Activated CD8-positive, alpha-beta memory T cell treated with anti-CD3 and anti-CD28 coated beads, Interleukin-2, amount 50 U/mL, for 1 hour (primary cell): ENCODE measurements around the gene TRIM14.

Experiments
- DNase-seq: peaks from one replicate; pipeline ENCODE4 v3.0.0-alpha.2; 2020; ENCODE audit errors: extremely low read depth

TRIM14 gene, protein sequence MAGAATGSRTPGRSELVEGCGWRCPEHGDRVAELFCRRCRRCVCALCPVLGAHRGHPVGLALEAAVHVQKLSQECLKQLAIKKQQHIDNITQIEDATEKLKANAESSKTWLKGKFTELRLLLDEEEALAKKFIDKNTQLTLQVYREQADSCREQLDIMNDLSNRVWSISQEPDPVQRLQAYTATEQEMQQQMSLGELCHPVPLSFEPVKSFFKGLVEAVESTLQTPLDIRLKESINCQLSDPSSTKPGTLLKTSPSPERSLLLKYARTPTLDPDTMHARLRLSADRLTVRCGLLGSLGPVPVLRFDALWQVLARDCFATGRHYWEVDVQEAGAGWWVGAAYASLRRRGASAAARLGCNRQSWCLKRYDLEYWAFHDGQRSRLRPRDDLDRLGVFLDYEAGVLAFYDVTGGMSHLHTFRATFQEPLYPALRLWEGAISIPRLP

DNA sequence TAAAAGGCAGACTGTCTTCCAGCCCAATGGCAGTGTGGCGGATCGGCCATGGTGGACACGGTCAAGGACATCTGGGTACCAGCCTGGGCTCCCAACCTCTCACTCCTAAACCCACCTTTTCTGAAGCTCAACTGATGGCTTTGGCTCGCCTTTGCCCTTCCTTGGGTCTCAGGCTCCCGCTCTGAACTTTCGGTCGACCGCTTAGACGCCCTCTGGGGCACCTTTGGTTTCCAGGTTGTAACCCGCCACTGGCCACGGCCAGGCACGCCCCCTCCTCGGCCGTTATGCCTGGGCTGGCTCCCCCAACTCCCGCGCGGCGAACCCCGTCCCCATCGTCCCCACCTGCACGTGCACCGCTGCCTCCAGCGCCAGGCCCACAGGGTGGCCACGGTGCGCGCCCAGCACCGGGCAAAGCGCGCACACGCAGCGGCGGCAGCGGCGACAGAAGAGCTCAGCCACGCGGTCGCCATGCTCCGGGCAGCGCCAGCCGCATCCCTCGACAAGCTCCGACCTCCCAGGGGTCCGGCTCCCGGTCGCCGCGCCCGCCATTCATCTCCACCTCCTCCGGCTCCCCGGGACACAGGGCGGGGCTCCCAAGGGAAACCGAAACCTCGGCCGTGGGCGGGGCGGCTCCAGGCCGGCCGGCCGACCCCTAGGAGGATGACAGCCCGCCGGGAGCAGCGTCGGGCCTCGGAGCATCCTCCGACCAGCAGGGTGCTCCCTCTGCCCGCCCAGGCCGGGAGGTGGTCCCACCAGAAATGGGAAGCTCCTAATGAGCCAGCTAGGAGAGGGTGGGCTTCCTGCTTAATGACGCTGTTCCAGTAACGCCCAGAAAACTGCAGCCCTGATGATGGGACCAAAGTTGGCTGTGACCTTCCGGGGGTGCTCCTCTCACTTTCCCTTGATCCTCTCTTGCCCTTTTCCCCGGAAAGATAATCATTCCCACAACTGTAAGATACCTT, at the start of gene TRIM14:
Gene TRIM14 (minus strand): TSS at position 583 of the 962 bp plus-strand sequence. CDS start 34 bp downstream, at position 549.
- DNase-seq = no peak

DNA sequence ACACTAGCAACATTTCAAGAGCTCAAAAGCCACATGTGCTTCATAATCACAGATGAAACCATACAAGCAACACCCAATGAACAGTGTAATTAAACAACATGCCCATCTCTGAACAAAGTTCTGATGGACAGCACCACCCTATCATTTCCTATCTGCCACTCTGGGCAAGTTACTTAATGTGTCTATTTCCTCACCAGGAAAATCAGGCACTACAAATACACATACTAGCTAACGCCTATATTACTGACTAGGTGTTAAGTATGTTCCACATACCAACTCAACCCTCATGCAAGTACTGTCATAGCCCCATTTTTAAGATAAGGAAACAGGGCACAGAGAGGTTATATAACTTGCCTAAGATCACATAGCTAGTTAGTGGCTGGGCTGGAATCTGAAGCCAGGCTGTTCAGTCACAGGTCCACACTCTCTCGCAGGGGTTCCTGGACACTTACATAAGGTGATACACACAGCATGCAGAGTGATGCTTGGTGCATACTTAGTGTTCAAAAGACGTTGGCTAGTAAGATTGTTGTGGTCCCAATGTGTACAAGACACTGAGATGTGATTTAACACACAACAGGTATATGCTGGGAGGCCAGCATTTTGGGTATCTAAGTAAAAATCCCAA, 49.2 kb upstream of the TRIM14 start:
- DNase-seq = no peak

DNA sequence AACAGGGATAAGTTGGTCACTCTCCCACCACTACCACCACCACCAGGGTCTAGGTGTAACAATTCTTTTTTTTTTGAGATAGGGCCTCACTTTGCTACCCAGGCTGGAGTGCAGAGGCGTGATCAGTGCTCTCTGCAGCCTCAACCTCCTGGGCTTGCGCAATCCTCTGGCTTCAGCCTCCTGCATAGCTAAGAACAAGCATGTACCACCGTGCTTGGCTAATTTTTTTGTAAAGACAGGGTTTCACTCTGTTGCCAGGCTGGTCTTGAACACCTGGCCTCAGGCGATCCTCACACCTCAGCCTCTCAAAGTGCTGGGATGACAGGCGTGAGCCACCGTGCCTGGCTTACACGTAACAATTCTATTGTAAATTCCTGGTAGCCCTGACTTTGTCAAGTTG, 45.9 kb upstream of the TRIM14 start:
- no peak for DNase-seq

DNA sequence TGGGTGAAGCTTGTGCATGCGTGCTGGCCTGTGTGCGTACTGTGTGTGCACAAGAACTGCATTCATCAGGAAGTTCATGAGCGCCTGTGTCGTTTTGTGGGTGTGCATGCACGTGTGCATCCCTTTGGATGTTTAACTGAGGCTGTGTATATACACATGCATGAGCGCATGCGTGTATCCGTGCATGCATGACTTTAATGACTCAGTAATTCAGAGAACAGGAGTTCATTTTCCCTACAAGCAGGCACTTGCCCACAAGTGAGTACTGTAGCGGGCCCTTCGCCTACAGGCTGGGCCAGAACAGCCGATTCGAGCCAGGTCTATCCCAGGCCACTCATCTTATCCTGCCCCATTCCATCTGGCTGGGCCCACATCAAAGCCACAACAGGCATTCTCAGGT, 43.6 kb upstream of the TRIM14 start:
- no peak for DNase-seq

DNA sequence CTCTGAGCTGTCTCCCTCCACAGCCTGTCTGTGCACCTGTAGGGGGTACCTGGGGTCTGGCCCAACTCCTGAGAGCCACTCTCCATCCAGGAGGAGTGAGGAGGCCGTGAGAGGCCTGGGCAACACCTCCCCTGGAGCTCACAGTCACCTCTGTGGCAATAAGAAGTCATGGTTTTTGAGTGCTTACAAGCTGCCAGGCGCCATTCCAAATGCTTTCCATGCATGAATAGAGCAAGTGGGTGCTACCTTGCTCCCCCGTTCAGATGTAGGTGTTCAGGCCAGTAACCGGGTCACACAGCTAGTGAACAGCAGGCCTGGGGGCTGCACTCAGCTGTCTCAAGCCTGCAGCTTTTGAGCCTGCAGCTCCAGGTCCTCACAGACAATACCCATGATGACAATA, 42.8 kb upstream of the TRIM14 start:
- DNase-seq = no peak

DNA sequence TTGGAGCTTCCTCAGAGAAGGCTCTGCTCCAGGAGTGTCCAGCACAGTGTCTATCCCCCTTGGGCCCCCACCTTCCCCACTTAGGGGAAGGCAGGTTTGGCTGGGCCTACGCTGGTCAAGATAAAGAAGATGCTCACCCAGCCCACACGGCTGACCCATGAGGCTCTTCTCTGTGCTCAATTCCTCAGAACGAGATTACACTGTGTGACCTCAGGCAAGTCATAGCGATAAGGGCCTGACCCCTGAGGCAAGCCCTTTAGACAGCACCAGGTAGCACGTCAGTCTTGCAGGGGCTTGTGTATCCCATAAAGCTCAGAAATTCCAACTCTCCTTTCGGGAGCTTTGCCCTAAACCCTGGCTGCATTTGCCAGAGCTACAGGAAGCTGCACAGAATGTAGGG, 40.8 kb upstream of the TRIM14 start:
- DNase-seq = no peak

DNA sequence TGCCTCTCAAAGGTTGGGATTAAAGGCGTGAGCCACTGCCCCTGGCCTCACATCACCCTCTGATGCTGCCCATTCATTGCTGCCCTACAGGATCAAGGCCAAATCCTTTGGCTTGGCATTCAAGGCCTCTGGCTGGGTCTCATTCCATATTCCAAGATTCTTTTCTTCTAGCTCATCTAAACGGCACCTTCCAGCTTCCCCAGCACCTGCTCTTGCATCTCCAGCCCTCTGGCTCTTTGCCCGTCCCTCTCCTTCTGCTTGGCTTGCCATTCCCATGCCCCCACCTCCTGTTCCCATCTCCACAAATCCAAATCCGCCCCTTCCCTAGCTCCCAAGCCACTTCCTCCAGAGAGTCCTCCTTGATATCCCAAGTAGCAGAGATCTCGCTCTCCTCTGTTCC, 40.3 kb upstream of the TRIM14 start:
- DNase-seq = no peak

DNA sequence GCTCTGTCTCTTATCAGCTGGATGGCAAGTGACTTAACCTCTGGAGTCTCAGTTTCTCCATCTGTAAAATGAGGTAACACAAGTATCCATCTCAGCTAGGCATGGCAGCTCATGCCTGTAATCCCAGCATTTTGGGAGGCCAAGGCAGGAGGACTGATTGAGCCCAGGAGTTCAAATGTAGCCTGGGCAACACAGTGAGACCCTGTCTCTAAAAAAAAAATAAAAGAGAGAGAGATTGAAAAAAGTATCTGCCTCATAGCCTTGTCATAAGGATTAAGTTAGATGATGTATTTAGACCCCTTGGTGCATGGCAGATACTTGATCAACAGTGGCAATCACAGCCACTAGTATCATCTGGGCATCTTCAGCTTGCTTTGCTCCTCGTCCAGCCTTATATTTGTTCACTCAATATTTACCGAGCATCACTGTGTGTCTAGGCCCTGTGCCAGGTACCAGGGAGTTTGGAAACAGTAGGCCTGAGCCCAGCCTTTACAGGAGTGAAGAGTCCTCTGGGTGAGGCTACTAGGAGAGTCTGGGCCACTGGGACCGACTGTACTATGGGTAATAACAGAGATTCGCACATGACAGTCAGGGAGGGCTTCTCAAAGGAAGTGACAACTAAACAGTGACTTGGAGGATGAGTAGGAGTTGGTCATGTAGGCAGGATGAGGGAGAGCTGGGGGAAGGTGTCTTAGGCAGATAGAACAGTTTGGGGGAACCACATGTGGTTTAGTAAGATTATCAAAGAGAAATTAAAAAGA, 39.2 kb upstream of the TRIM14 start:
- DNase-seq = no peak

DNA sequence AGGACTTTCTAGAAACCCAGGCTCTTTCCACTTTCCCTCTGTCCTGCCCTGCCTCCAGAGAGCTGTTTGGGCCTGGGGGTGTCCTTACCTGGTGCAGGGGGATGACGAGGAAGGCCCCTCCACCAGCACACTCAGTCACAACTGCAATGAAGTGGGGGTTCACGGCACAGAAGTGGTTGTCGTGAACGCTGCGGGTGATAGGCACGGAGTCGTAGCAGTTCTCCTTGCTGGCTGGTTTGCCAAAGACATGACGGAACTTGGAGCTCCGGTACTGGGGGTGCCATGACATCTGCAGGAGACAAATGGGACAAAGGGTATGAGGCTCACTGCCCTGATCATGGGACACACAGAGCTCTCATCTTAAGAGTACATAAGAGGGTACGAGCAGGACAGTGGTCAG, 38.4 kb upstream of the TRIM14 start:
- no peak for DNase-seq

DNA sequence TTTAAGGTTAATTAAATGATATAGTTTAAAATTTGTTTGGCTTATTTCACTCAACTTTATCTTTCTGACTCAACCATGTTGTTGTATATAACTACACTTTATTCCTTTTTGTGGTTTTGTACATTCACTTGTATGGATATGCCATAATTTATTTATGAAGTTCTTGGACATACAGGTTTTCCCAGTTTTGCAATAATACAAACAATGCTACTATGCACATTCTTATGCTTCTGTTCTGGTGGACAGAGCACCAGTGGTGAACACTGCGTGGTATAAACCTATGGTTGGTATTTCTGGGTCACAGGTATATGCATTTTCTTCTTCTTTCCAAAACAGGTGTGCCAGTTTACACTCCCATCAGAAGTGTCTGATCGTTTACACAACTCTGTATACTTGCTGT, 35.7 kb upstream of the TRIM14 start:
- DNase-seq = no peak

DNA sequence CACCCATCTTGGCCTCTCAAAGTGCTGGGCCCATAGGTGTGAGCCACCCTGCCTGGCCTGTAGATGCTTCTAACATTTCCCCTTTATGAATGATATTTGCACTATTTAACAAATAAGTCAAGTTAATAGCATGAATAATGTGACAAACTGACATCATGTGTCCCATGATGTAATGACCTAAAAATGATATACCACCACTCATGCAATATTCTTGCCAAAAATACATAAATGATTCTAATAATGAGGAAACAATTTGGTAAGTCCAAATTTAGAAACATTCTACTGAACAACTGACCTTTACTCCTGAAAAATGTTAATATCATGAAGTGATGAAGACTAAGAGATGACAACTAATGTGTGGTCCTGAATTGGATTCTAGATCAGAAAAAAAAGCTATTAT, 33.5 kb upstream of the TRIM14 start:
- DNase-seq = no peak

DNA sequence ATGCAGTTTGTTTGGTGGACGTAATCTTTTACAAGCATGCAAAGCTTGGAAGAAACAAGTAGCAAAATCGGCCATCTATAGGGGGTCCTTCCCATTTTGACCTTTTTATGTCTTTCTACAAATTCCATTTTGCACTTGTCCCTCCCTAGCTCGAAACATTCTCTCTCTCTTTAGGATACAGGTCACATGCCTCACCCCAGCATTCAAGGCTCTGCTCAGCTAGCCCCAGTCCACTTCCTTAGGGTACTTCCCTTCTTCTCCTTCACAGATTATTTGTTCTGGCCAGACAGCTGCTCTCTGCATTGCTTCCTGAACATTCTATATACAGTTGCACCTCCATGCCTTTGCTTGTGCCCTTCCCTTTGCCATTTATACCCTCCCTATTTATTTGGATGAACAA, 31.7 kb upstream of the TRIM14 start:
- no peak for DNase-seq

DNA sequence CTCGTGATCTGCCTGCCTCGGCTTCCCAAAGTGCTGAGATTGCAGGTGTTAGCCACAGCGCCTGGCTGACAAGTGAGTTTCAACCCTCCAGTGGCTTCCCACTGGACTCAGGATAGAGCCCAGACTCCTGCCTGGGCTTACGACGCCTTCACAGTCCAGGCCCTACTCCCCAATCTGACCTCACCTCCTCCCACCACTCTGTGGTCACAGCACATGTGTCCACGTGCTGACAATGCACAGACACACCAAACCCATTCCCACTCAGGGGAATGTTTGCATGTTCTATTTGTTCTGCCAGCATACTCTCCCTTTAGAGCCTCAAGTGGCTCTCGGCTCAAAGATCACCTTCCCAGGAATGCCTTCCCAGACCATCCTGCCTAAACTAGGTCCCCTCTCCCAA, 31.1 kb upstream of the TRIM14 start:
- no peak for DNase-seq

DNA sequence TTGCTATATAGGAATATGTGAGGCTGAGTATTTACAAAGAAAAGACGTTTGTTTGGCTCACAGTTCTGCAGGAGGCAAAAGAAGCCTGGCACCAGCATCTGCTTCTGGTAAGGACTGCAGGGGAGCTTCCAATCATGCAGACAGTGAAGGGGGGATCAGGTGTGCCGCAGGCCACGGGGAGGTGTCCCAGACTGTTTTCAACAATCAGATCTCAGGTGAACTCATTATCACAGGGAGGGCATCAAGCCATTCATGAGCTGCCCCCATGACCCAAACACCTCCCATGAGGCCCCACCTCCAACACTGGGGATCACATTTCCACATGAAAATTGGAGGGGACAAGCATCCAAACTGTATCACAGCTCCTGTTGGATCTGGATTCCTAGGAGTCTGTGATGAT, 30.4 kb upstream of the TRIM14 start:
- no peak for DNase-seq

DNA sequence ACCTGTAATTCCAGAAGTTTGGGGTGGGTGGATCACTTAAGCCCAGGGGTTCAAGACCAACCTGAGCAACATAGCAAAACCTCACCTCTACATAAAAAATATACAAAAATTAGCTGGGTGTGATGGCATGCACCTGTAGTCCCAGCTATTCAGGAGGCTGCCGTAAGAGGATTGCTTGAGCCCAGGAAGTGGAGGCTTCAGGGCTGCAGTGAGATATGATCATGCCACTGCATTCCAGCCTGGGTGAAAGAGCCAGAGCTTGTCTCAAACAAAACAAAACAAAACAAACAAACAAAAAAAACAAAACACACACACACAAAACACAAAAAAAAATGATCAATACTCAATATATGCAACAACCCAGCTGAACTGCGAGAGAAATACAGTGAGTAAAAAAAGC, 29.5 kb upstream of the TRIM14 start:
- no peak for DNase-seq

DNA sequence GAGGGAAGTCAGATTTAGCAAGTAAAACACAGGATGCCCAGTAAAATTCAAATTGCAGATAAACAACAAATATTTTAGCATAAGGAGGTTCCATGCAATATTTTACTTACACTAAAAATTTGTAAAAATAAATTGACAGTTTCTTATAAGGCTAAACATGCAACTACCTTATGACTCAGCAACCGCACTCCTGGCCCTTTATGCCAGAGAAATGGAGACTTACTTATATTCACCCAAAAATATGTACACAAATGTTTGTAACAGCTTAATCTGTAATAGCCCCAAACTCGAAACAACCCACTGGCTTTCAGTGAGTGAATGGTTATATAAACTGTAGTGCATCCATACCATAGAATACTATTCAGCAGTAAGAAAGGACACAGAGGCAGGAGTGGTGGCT, 28.6 kb upstream of the TRIM14 start:
- DNase-seq = no peak

DNA sequence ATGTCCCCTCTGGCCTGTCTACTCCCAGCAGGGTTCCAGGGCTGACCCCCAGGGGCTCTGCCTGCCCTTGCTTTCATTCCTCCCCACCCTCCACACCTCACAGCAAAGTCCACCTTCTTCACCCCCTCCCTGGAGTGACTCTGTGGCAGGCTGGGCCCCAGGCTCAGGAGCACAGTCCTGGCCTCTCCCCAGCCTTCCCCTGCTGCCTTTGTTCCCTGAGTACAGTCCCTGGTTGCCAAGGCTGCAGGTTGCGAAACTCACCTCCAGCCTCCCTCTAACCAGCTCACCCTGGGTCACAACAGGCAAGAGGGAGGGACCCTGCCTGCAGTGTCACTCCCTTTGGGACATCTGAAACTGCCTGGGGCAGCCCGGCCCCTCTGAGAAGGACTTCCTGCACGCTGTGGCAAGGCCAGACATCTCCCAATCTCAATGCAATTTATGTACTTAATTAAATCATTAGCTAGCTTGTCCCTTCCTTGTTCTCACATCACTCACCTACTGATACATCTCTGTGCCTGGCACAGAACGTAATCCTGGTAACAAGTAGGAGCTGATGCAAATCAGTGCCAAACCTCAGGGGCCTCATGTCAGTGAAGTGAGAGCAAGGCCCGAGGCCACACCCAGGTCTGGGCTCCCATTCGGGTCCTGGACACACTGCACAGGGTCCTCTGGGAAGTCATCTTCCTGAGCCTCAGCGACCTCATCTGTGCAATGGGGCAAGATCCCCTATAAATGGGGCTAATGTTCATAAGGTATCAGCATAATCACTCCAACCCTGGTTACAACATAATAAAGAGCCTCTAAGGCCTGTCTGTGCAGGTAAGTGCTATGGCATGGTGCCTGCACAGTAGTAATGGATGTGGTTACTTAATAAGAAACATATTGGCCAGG, 27.3 kb upstream of the TRIM14 start:
- DNase-seq = no peak

DNA sequence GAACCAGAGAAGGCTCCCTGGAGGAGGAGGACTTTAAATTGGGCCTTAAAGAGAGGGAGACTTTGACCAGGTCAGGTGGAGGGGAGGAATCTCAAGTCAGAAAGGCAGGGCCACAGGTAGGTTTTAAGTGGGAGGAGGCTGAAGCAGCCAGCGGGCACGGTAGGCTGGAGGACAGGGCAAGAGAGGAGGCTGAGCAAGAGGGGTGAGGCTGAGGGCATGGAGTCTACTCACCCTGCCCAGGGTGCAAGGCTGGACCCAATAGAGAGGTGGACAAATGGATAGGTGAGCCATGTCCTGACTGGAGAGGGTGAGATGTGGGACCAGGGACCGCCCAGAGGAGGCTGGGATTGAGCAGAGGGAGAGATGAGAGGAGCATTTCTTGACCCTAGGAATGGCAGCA, 25.6 kb upstream of the TRIM14 start:
- DNase-seq = no peak

DNA sequence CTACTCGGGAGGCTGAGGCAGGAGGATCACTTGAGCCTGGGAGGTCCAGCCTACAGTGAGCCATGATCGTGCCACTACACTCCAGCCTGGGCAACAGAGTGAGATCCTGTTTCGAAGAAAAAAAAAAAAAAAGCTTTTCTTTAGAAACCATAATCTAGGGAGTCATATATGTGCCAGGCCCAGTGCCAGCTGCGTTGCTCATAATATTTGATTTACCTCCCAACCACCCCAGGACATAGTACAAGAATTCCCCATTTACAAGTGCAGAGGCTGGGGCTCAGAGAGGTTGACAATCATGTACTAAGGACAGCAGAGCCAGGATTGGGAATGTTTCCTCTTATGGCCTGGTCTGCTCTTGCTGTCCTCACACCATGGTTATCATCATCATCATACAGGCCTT, 25.1 kb upstream of the TRIM14 start:
- no peak for DNase-seq

DNA sequence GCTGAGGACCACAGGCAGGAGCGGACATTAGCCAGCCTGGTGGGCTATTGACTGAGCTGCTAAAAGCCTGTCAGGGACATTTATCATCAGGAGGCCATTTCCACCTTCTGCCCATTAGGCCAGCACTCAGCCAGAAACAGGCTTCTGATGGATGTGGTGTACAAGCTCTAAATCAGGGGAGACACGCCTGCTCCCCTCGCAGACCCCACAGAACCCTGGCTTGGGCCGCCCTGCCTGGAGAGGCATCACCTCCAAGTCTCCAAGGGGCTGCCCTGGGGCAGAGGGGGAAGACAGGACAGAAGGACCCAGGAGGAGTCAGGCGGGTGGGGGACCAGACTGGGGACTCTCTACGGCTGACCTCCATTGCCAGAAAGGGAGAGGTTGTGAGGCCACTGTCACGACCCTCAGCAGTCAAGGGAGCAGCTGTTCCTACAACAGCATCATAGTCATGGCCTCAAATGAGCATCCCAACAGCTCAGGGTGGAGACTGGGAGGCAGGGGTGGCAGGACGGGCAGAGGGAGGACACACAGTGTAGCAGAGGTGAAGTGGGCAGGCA, 24.0 kb upstream of the TRIM14 start:
- no peak for DNase-seq
